MM.1S (cell line): ENCODE measurements around the gene NPEPL1.

Experiments used
- DNase-seq: peaks from one replicate; pipeline ENCODE4 v3.0.0-alpha.2; 2015
- H2AFZ ChIP-seq: fragments of 300-600 bp; sonication (generic); 2 replicates; pipeline ENCODE4 v1.6.0; 2016; ENCODE audit warnings: antibody characterized with exemption, low read length
- H3F3A ChIP-seq: fragments of 300-600 bp; sonication (generic); 2 replicates; pipeline ENCODE4 v1.6.1; 2016; ENCODE audit warnings: mild to moderate bottlenecking, antibody characterized with exemption, low read length, moderate library complexity, mixed read lengths; ENCODE audit not compliant: insufficient read depth
- H3K27ac ChIP-seq: fragments of 300-600 bp; sonication (generic); 2 replicates; pipeline ENCODE4 v1.5.1; 2016; ENCODE audit warnings: mild to moderate bottlenecking, low read length
- H3K27me3 ChIP-seq: fragments of 300-600 bp; sonication (generic); replicated peaks from 2 replicates; pipeline ENCODE4 v1.6.0; 2016; ENCODE audit warnings: low read length; ENCODE audit not compliant: insufficient read depth
- H3K36me3 ChIP-seq: fragments of 300-600 bp; sonication (generic); replicated peaks from 2 replicates; pipeline ENCODE4 v1.6.1; 2016; ENCODE audit warnings: mild to moderate bottlenecking, low read length, mixed read lengths; ENCODE audit not compliant: insufficient read depth
- H3K4me1 ChIP-seq: fragments of 300-600 bp; sonication (generic); 2 replicates; pipeline ENCODE4 v1.6.1; 2016; ENCODE audit warnings: low read length, mixed read lengths
- H3K4me2 ChIP-seq: fragments of 300-600 bp; sonication (generic); 2 replicates; pipeline ENCODE4 v1.6.0; 2016; ENCODE audit warnings: low read depth, low read length
- H3K4me3 ChIP-seq: fragments of 300-600 bp; sonication (generic); 2 replicates; pipeline ENCODE4 v1.5.1; 2016; ENCODE audit warnings: low read length, mixed read lengths
- H3K79me2 ChIP-seq: fragments of 300-600 bp; sonication (generic); 2 replicates; pipeline ENCODE4 v1.6.1; 2016; ENCODE audit warnings: mixed run types, low read length, mixed read lengths
- H3K9ac ChIP-seq: fragments of 300-600 bp; sonication (generic); 2 replicates; pipeline ENCODE4 v1.6.1; 2016; ENCODE audit warnings: low read length, mixed read lengths
- H3K9me2 ChIP-seq: fragments of 300-600 bp; sonication (generic); replicated peaks from 2 replicates; pipeline ENCODE4 v1.6.1; 2016; ENCODE audit warnings: mild to moderate bottlenecking, low read length, mixed read lengths; ENCODE audit not compliant: insufficient read depth
- H3K9me3 ChIP-seq: fragments of 300-600 bp; sonication (generic); replicated peaks from 2 replicates; pipeline ENCODE4 v1.6.1; 2016; ENCODE audit warnings: mild to moderate bottlenecking, low read length, mixed read lengths; ENCODE audit not compliant: insufficient read depth
- H4K20me1 ChIP-seq: fragments of 300-600 bp; sonication (generic); 2 replicates; pipeline ENCODE4 v1.6.1; 2016; ENCODE audit warnings: mild to moderate bottlenecking, low read length, moderate library complexity, mixed read lengths; ENCODE audit not compliant: insufficient read depth
- EZH2 ChIP-seq: fragments of 300-600 bp; sonication (generic); optimal IDR thresholded peaks from 2 replicates; pipeline ENCODE3; 2017; ENCODE audit warnings: low read depth, mild to moderate bottlenecking, antibody characterized with exemption, low read length, mixed read lengths
- EZH2phosphoT487 ChIP-seq: fragments of 300-600 bp; sonication (generic); IDR thresholded peaks from 2 replicates; pipeline ENCODE4 v1.6.1; 2018; ENCODE audit warnings: antibody characterized with exemption, low read length
- TF ChIP-seq, protein P1 (sequence below): fragments of 300-600 bp; sonication (generic); IDR thresholded peaks from 2 replicates; pipeline ENCODE4 v1.5.1; 2016; ENCODE audit warnings: antibody characterized with exemption, low read length, mixed read lengths

NPEPL1 gene

DNA sequence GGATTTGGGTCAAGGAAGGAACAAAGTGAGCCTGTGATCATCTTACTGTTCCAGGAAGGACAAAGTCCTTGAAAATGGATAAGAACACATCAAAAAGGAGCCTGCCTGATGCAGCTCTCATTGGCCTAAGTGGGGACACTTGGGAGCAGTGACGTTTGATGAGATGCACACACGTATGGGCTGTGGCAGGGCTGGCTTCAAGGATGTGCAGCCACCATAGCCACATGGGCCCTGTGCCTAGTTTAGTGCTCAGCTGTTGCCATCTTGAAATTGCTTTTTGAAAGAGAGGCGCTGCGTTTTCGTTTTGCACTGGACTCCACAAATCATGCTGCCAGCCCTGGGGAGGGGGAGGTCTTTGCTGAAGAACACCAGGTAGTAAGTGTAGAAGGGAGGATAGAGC lies 6.6 kb upstream of the NPEPL1 start:
- Histone ChIP-seq H3K9me3 (no peaks in the 10 kb centered on the region), H3K79me2 (no peaks in the 10 kb centered on the region), H3K4me1 (no peaks in the 10 kb centered on the region), H4K20me1 (no peaks in the 10 kb centered on the region), H3K4me2 (no peak overlapping the region), H3K4me3 (no peak overlapping the region), H3K36me3 (no peaks in the 10 kb centered on the region), H3K27me3 (no peaks in the 10 kb centered on the region), H2AFZ (no peak overlapping the region), H3K9me2 (no peaks in the 10 kb centered on the region), H3K9ac (no peak overlapping the region), H3F3A (no peaks in the 10 kb centered on the region), H3K27ac (no peak overlapping the region)
- TF ChIP-seq, protein P1, sequence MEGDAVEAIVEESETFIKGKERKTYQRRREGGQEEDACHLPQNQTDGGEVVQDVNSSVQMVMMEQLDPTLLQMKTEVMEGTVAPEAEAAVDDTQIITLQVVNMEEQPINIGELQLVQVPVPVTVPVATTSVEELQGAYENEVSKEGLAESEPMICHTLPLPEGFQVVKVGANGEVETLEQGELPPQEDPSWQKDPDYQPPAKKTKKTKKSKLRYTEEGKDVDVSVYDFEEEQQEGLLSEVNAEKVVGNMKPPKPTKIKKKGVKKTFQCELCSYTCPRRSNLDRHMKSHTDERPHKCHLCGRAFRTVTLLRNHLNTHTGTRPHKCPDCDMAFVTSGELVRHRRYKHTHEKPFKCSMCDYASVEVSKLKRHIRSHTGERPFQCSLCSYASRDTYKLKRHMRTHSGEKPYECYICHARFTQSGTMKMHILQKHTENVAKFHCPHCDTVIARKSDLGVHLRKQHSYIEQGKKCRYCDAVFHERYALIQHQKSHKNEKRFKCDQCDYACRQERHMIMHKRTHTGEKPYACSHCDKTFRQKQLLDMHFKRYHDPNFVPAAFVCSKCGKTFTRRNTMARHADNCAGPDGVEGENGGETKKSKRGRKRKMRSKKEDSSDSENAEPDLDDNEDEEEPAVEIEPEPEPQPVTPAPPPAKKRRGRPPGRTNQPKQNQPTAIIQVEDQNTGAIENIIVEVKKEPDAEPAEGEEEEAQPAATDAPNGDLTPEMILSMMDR: no peak
- TF ChIP-seq EZH2 (no peak), EZH2phosphoT487 (no peak)
- DNase-seq: no peak

DNA sequence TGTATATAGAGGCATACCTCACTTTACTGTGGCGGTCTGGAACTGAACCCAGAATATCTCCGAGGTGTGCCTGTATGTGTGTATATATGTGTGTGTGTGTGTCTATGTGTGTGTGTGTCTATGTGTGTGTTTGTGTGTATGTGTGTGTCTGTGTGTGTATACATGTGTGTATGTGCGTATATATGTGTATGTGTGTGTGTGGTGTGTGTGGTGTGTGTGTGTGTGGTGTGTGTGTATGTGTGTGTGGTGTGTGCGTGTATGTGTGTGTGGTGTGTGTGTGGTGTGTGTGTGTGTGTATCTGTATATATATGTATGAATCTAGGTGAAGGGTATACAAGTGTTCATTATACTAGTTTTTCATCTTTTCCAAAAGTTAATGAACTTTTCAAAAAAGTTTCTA lies 4.2 kb upstream of the NPEPL1 start:
- no peaks in the 10 kb centered on the region for H3K79me2 ChIP-seq

DNA sequence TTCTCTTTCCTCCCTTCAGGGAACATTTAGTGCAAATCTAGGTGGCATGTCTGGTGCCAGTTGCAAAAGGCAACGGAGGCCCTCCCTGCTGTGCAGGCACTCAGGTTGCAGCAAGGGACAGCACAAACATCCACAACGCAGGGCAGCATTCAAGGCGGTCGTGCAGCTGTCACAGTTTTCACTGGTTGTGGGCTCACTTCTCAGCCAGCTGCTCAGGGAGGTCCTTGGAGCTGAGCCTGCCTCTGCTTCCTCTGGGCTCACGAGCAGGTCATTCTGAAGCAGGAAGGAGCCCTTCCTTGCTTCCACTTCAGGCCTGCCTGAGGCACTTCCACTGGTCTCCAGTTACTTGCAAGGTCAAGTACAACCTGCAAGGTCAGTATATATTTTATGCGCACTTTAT lies 3.8 kb upstream of the NPEPL1 start:
- no peak for TF ChIP-seq EZH2
- TF ChIP-seq EZH2phosphoT487: no peak
- TF ChIP-seq, protein P1: no peak
- peaks cover 4% of the 10 kb centered on the region; the same call in 1 of the 2 replicates for H3K4me1 ChIP-seq
- H3K9ac ChIP-seq: no peak overlapping the region
- no peaks in the 10 kb centered on the region for H3K9me2 ChIP-seq
- no peaks in the 10 kb centered on the region for H3K27me3 ChIP-seq
- H4K20me1 ChIP-seq: no peaks in the 10 kb centered on the region
- no peak for DNase-seq
- H3K9me3 ChIP-seq: no peaks in the 10 kb centered on the region
- H2AFZ ChIP-seq: no peak overlapping the region
- H3K4me3 ChIP-seq: no peak overlapping the region
- no peak overlapping the region for H3K27ac ChIP-seq
- no peak overlapping the region for H3K4me2 ChIP-seq
- no peaks in the 10 kb centered on the region for H3K79me2 ChIP-seq
- no peaks in the 10 kb centered on the region for H3K36me3 ChIP-seq
- peaks cover 3% of the 10 kb centered on the region; the same call in 1 of the 2 replicates for H3F3A ChIP-seq

More for the DNA sequence above, 4.2 kb upstream of the NPEPL1 start:
- Histone ChIP-seq H3K4me2 (no peak overlapping the region), H4K20me1 (no peaks in the 10 kb centered on the region), H3K4me1 (peaks cover 2% of the 10 kb centered on the region; the same call in 1 of the 2 replicates), H3F3A (peaks cover 3% of the 10 kb centered on the region; the same call in 1 of the 2 replicates), H3K9me3 (no peaks in the 10 kb centered on the region), H3K9me2 (no peaks in the 10 kb centered on the region), H3K9ac (no peak overlapping the region), H3K27ac (no peak overlapping the region), H3K4me3 (no peak overlapping the region), H2AFZ (no peak overlapping the region), H3K27me3 (no peaks in the 10 kb centered on the region), H3K36me3 (no peaks in the 10 kb centered on the region)
- TF ChIP-seq EZH2phosphoT487 (no peak), EZH2 (no peak)
- TF ChIP-seq, protein P1: no peak
- DNase-seq: no peak
